ENCODE results near the gene THBS3.

DNA sequence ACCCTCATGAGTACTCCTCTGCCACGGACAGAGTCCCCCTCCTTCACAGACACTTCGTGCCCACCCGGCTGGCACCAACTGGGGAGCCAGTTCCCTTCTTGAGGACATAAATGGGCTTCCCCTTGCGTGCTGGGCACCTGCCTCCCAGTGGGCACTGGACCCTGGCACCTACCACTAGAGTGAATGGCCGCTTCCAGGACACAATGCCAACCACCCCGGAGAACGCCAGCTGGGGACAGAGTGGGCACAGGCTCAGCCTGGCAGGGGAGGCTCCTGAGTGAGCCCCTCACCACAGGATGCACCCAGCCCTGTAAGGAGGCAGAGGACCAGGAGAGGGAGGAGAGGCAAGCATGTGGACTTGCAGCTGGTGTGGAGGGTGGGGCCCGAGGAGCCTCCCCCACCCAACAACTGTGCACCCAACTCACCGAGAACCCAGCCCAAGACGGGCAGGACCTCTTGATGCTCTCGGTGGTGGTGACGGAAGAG, 46.6 kb upstream of the THBS3 start:
- TF ChIP-seq, protein P1, sequence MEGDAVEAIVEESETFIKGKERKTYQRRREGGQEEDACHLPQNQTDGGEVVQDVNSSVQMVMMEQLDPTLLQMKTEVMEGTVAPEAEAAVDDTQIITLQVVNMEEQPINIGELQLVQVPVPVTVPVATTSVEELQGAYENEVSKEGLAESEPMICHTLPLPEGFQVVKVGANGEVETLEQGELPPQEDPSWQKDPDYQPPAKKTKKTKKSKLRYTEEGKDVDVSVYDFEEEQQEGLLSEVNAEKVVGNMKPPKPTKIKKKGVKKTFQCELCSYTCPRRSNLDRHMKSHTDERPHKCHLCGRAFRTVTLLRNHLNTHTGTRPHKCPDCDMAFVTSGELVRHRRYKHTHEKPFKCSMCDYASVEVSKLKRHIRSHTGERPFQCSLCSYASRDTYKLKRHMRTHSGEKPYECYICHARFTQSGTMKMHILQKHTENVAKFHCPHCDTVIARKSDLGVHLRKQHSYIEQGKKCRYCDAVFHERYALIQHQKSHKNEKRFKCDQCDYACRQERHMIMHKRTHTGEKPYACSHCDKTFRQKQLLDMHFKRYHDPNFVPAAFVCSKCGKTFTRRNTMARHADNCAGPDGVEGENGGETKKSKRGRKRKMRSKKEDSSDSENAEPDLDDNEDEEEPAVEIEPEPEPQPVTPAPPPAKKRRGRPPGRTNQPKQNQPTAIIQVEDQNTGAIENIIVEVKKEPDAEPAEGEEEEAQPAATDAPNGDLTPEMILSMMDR (IDR thresholded peaks at IDR 0.05; ENCODE audit: poor library complexity): no peak
- no peak for TF ChIP-seq EZH2phosphoT487 (IDR thresholded peaks at IDR 0.05; ENCODE audit: low read depth, severe bottlenecking, unreplicated experiment)
